ENCODE results near the gene FOXP1. TPM values are rescaled to one million over a fixed set of nuclear protein-coding genes. Genes with fewer than 3 reads are reported as not detected.

FOXP1 gene
- total RNA-seq, 1 donor from 2014 or later: 27.3 TPM

GRCh38 chr3:71536376-71536965, 47.1 kb downstream of the FOXP1 start:
- Mint-ChIP-seq H3K4me1 (peaks cover 26% of the 10 kb centered on the region), H3K36me3 (peaks cover 10% of the 10 kb centered on the region), H3K9me3 (peaks cover 3% of the 10 kb centered on the region), H3K27me3 (ENCODE audit: insufficient read depth, low read depth) (no peaks in the 10 kb centered on the region), H3K4me3 (no peak overlapping the region), H3K27ac (no peak overlapping the region)
- no peaks in the 10 kb centered on the region for H3K9me3 ChIP-seq (ENCODE audit: low read depth)
- no peaks in the 10 kb centered on the region for H3K27me3 ChIP-seq
- no peak overlapping the region for H3K27ac ChIP-seq
- H3K36me3 ChIP-seq: no peaks in the 10 kb centered on the region
- no peak overlapping the region for H2AFZ ChIP-seq (replicated peaks)
- no peaks in the 10 kb centered on the region for H3F3A ChIP-seq (ENCODE audit: low read depth)
- peaks cover 2% of the 10 kb centered on the region for H3K4me1 ChIP-seq
- H3K4me3 ChIP-seq: no peak overlapping the region
- no peak for DNase-seq (ENCODE audit: low spot score)
- H3K9ac ChIP-seq: no peak overlapping the region
- H4K20me1 ChIP-seq (ENCODE audit: low read depth): peaks cover under 1% of the 10 kb centered on the region
- TF ChIP-seq EZH2 (IDR thresholded peaks at IDR 0.05) (no peak), CTCF (IDR thresholded peaks at IDR 0.05) (no peak), EZH2phosphoT487 (IDR thresholded peaks at IDR 0.05) (no peak)
- H3K79me2 ChIP-seq (ENCODE audit: low read depth): no peaks in the 10 kb centered on the region
- no peak overlapping the region for H3K4me2 ChIP-seq

- Histone ChIP-seq H3K9me3 (ENCODE audit: low read depth) (no peaks in the 10 kb centered on the region), H3K4me2 (no peak overlapping the region), H3F3A (ENCODE audit: low read depth) (no peaks in the 10 kb centered on the region), H3K4me1 (peaks cover 4% of the 10 kb centered on the region), H3K79me2 (ENCODE audit: low read depth) (no peaks in the 10 kb centered on the region), H3K36me3 (no peaks in the 10 kb centered on the region), H4K20me1 (ENCODE audit: low read depth) (peaks cover 19% of the 10 kb centered on the region), H2AFZ (replicated peaks) (no peak overlapping the region), H3K27ac (no peak overlapping the region), H3K4me3 (no peak overlapping the region), H3K27me3 (no peaks in the 10 kb centered on the region), H3K9ac (no peak overlapping the region)
- no peaks in the 10 kb centered on the region for H3K27me3 Mint-ChIP-seq (ENCODE audit: insufficient read depth, low read depth)
- no peak overlapping the region for H3K4me3 Mint-ChIP-seq
- no peak for TF ChIP-seq EZH2 (IDR thresholded peaks at IDR 0.05)
- TF ChIP-seq EZH2phosphoT487 (IDR thresholded peaks at IDR 0.05): no peak
- no peak for TF ChIP-seq CTCF (IDR thresholded peaks at IDR 0.05)
- no peaks in the 10 kb centered on the region for H3K9me3 Mint-ChIP-seq
- peaks cover 1% of the 10 kb centered on the region for H3K36me3 Mint-ChIP-seq
- peaks cover 46% of the 10 kb centered on the region for H3K4me1 Mint-ChIP-seq
- no peak overlapping the region for H3K27ac Mint-ChIP-seq
- DNase-seq (ENCODE audit: low spot score): no peak
Measured at GRCh38 chr3:71533588-71533987, 49.9 kb downstream of the FOXP1 start.

GRCh38 chr3:71532639-71533395, 50.7 kb downstream of the FOXP1 start:
- no peaks in the 10 kb centered on the region for H3K36me3 ChIP-seq
- no peaks in the 10 kb centered on the region for H3K79me2 ChIP-seq (ENCODE audit: low read depth)
- no peak overlapping the region for H3K4me3 ChIP-seq
- no peak overlapping the region for H2AFZ ChIP-seq (replicated peaks)
- Mint-ChIP-seq H3K27ac (no peak overlapping the region), H3K4me1 (peaks cover 50% of the 10 kb centered on the region), H3K36me3 (no peaks in the 10 kb centered on the region), H3K27me3 (ENCODE audit: insufficient read depth, low read depth) (no peaks in the 10 kb centered on the region), H3K4me3 (no peak overlapping the region), H3K9me3 (no peaks in the 10 kb centered on the region)
- no peaks in the 10 kb centered on the region for H3F3A ChIP-seq (ENCODE audit: low read depth)
- H3K9ac ChIP-seq: no peak overlapping the region
- no peaks in the 10 kb centered on the region for H3K9me3 ChIP-seq (ENCODE audit: low read depth)
- H3K4me1 ChIP-seq: peaks cover 4% of the 10 kb centered on the region
- H4K20me1 ChIP-seq (ENCODE audit: low read depth): peaks cover 19% of the 10 kb centered on the region
- no peak for DNase-seq (ENCODE audit: low spot score)
- H3K27me3 ChIP-seq: no peaks in the 10 kb centered on the region
- no peak overlapping the region for H3K27ac ChIP-seq
- H3K4me2 ChIP-seq: no peak overlapping the region
- TF ChIP-seq EZH2phosphoT487 (IDR thresholded peaks at IDR 0.05) (no peak), CTCF (IDR thresholded peaks at IDR 0.05) (no peak), EZH2 (IDR thresholded peaks at IDR 0.05) (no peak)

All from neural progenitor cell (in vitro differentiated cells).